ENCODE measurements around the gene EGFR. TPM values are rescaled to one million over a fixed set of nuclear protein-coding genes. Genes with fewer than 3 reads are reported as not detected.
A peak's percentile ranks its signal among the peaks of the same experiment; 100 is the strongest.
"Not testable (repeated sequence)": the region's sequence is repeated elsewhere in the genome, so short reads cannot be mapped to it uniquely, and the experiment has no call there.

EGFR gene
- total and polyA plus RNA-seq, 4 donors: 24.1 to 57.6 (median 29.9) TPM

- not testable (repeated sequence) for DNase-seq (ENCODE audit: low read depth in 4 of 6, low spot score in 6 of 6); H3K4me3 ChIP-seq (ENCODE audit: low read depth, low read length); H3K27ac ChIP-seq (ENCODE audit: low read depth, low read length); H3K9me3 ChIP-seq (ENCODE audit: control insufficient read depth, insufficient read depth, low read length); H3K4me1 ChIP-seq (ENCODE audit: control insufficient read depth, insufficient read depth, low read length); H3K27me3 ChIP-seq (ENCODE audit: control insufficient read depth, insufficient read depth, low read length)
- H3K36me3 ChIP-seq (ENCODE audit: control insufficient read depth, insufficient read depth, low read length): peaks cover 24% of the 10 kb centered on the region
- 94% methylated on average over 2 of the region's 4 CpGs for WGBS (ENCODE audit: insufficient coverage)
Measured at GRCh38 chr7:55167296-55167695, 148.5 kb downstream of the EGFR start.

GRCh38 chr7:55170335-55171069 is 151.7 kb downstream of the EGFR start:
- H3K9me3 ChIP-seq (ENCODE audit: control insufficient read depth, insufficient read depth, low read length): no peaks in the 10 kb centered on the region
- H3K4me1 ChIP-seq (ENCODE audit: control insufficient read depth, insufficient read depth, low read length): no peaks in the 10 kb centered on the region
- 83% methylated on average over 10 of the region's 11 CpGs for WGBS (ENCODE audit: insufficient coverage)
- peaks cover 33% of the 10 kb centered on the region for H3K36me3 ChIP-seq (ENCODE audit: control insufficient read depth, insufficient read depth, low read length)
- peak in 1 of 6 donors; percentile 28 for DNase-seq (ENCODE audit: low read depth in 4 of 6, low spot score in 6 of 6)
- no peak overlapping the region for H3K27ac ChIP-seq (ENCODE audit: low read depth, low read length)
- H3K27me3 ChIP-seq (ENCODE audit: control insufficient read depth, insufficient read depth, low read length): no peaks in the 10 kb centered on the region
- H3K4me3 ChIP-seq (ENCODE audit: low read depth, low read length): no peak overlapping the region

- no peaks in the 10 kb centered on the region for H3K27me3 ChIP-seq (ENCODE audit: control insufficient read depth, insufficient read depth, low read length)
- 66% methylated on average over 7 of the region's 7 CpGs for WGBS (ENCODE audit: insufficient coverage)
- no peak for DNase-seq (ENCODE audit: low read depth in 4 of 6, low spot score in 6 of 6)
- no peaks in the 10 kb centered on the region for H3K9me3 ChIP-seq (ENCODE audit: control insufficient read depth, insufficient read depth, low read length)
- peaks cover 32% of the 10 kb centered on the region for H3K36me3 ChIP-seq (ENCODE audit: control insufficient read depth, insufficient read depth, low read length)
- H3K4me3 ChIP-seq (ENCODE audit: low read depth, low read length): no peak overlapping the region
- H3K27ac ChIP-seq (ENCODE audit: low read depth, low read length): no peak overlapping the region
- H3K4me1 ChIP-seq (ENCODE audit: control insufficient read depth, insufficient read depth, low read length): no peaks in the 10 kb centered on the region
Measured at GRCh38 chr7:55171157-55171556, 152.3 kb downstream of the EGFR start.

GRCh38 chr7:55172161-55172560 is 153.3 kb downstream of the EGFR start:
- no peak for DNase-seq (ENCODE audit: low read depth in 4 of 6, low spot score in 6 of 6)
- H3K27me3 ChIP-seq (ENCODE audit: control insufficient read depth, insufficient read depth, low read length): no peaks in the 10 kb centered on the region
- peaks cover 4% of the 10 kb centered on the region for H3K4me1 ChIP-seq (ENCODE audit: control insufficient read depth, insufficient read depth, low read length)
- WGBS (ENCODE audit: insufficient coverage): 60% methylated on average over 1 of the region's 5 CpGs
- H3K27ac ChIP-seq (ENCODE audit: low read depth, low read length): no peak overlapping the region
- H3K36me3 ChIP-seq (ENCODE audit: control insufficient read depth, insufficient read depth, low read length): peaks cover 28% of the 10 kb centered on the region
- H3K4me3 ChIP-seq (ENCODE audit: low read depth, low read length): no peak overlapping the region
- no peaks in the 10 kb centered on the region for H3K9me3 ChIP-seq (ENCODE audit: control insufficient read depth, insufficient read depth, low read length)

GRCh38 chr7:55172881-55173609 is 154.2 kb downstream of the EGFR start:
- Histone ChIP-seq H3K27me3 (ENCODE audit: control insufficient read depth, insufficient read depth, low read length) (no peaks in the 10 kb centered on the region), H3K36me3 (ENCODE audit: control insufficient read depth, insufficient read depth, low read length) (peaks cover 24% of the 10 kb centered on the region), H3K27ac (ENCODE audit: low read depth, low read length) (no peak overlapping the region), H3K9me3 (ENCODE audit: control insufficient read depth, insufficient read depth, low read length) (no peaks in the 10 kb centered on the region), H3K4me1 (ENCODE audit: control insufficient read depth, insufficient read depth, low read length) (peaks cover 13% of the 10 kb centered on the region), H3K4me3 (ENCODE audit: low read depth, low read length) (no peak overlapping the region)
- DNase-seq (ENCODE audit: low read depth in 4 of 6, low spot score in 6 of 6): no peak
- WGBS (ENCODE audit: insufficient coverage): 97% methylated on average over 25 of the region's 25 CpGs

- H3K4me3 ChIP-seq (ENCODE audit: low read depth, low read length): no peak overlapping the region
- no peaks in the 10 kb centered on the region for H3K27me3 ChIP-seq (ENCODE audit: control insufficient read depth, insufficient read depth, low read length)
- no peak for DNase-seq (ENCODE audit: low read depth in 4 of 6, low spot score in 6 of 6)
- no peaks in the 10 kb centered on the region for H3K9me3 ChIP-seq (ENCODE audit: control insufficient read depth, insufficient read depth, low read length)
- H3K36me3 ChIP-seq (ENCODE audit: control insufficient read depth, insufficient read depth, low read length): peaks cover 24% of the 10 kb centered on the region
- H3K4me1 ChIP-seq (ENCODE audit: control insufficient read depth, insufficient read depth, low read length): peaks cover 18% of the 10 kb centered on the region
- WGBS (ENCODE audit: insufficient coverage): 93% methylated on average over 7 of the region's 7 CpGs
- no peak overlapping the region for H3K27ac ChIP-seq (ENCODE audit: low read depth, low read length)
Measured at GRCh38 chr7:55173671-55174070, 154.9 kb downstream of the EGFR start.

GRCh38 chr7:55174456-55174855 is 155.6 kb downstream of the EGFR start:
- Histone ChIP-seq H3K27me3 (ENCODE audit: control insufficient read depth, insufficient read depth, low read length) (no peaks in the 10 kb centered on the region), H3K4me3 (ENCODE audit: low read depth, low read length) (no peak overlapping the region), H3K27ac (ENCODE audit: low read depth, low read length) (no peak overlapping the region), H3K36me3 (ENCODE audit: control insufficient read depth, insufficient read depth, low read length) (peaks cover 24% of the 10 kb centered on the region), H3K4me1 (ENCODE audit: control insufficient read depth, insufficient read depth, low read length) (peaks cover 26% of the 10 kb centered on the region), H3K9me3 (ENCODE audit: control insufficient read depth, insufficient read depth, low read length) (no peaks in the 10 kb centered on the region)
- 96% methylated on average over 8 of the region's 12 CpGs for WGBS (ENCODE audit: insufficient coverage)
- DNase-seq (ENCODE audit: low read depth in 4 of 6, low spot score in 6 of 6): no peak

GRCh38 chr7:55174856-55175255 is 156.0 kb downstream of the EGFR start:
- H3K9me3 ChIP-seq (ENCODE audit: control insufficient read depth, insufficient read depth, low read length): no peaks in the 10 kb centered on the region
- H3K27ac ChIP-seq (ENCODE audit: low read depth, low read length): no peak overlapping the region
- H3K27me3 ChIP-seq (ENCODE audit: control insufficient read depth, insufficient read depth, low read length): no peaks in the 10 kb centered on the region
- H3K36me3 ChIP-seq (ENCODE audit: control insufficient read depth, insufficient read depth, low read length): peaks cover 24% of the 10 kb centered on the region
- no peak overlapping the region for H3K4me3 ChIP-seq (ENCODE audit: low read depth, low read length)
- no peak for DNase-seq (ENCODE audit: low read depth in 4 of 6, low spot score in 6 of 6)
- peaks cover 29% of the 10 kb centered on the region for H3K4me1 ChIP-seq (ENCODE audit: control insufficient read depth, insufficient read depth, low read length)
- no CpG with 5 or more reads among the region's 1 CpG for WGBS (ENCODE audit: insufficient coverage)

- 66% methylated on average over 4 of the region's 7 CpGs for WGBS (ENCODE audit: insufficient coverage)
- peaks cover 44% of the 10 kb centered on the region for H3K4me1 ChIP-seq (ENCODE audit: control insufficient read depth, insufficient read depth, low read length)
- H3K9me3 ChIP-seq (ENCODE audit: control insufficient read depth, insufficient read depth, low read length): no peaks in the 10 kb centered on the region
- peak overlapping the region; percentile 81 for H3K27ac ChIP-seq (ENCODE audit: low read depth, low read length)
- no peaks in the 10 kb centered on the region for H3K27me3 ChIP-seq (ENCODE audit: control insufficient read depth, insufficient read depth, low read length)
- no peak overlapping the region for H3K4me3 ChIP-seq (ENCODE audit: low read depth, low read length)
- DNase-seq (ENCODE audit: low read depth in 4 of 6, low spot score in 6 of 6): no peak
- H3K36me3 ChIP-seq (ENCODE audit: control insufficient read depth, insufficient read depth, low read length): peaks cover 27% of the 10 kb centered on the region
Measured at GRCh38 chr7:55177068-55177530, 158.3 kb downstream of the EGFR start.
